ENCODE measurements around the gene CACTIN. TPM values are rescaled to one million over a fixed set of nuclear protein-coding genes. Genes with fewer than 3 reads are reported as not detected.

Gene CACTIN
- total and polyA plus RNA-seq, 2 of the 4 experiments (the other 2 are of a cell fraction), result 10.8 to 19.5 TPM

DNA sequence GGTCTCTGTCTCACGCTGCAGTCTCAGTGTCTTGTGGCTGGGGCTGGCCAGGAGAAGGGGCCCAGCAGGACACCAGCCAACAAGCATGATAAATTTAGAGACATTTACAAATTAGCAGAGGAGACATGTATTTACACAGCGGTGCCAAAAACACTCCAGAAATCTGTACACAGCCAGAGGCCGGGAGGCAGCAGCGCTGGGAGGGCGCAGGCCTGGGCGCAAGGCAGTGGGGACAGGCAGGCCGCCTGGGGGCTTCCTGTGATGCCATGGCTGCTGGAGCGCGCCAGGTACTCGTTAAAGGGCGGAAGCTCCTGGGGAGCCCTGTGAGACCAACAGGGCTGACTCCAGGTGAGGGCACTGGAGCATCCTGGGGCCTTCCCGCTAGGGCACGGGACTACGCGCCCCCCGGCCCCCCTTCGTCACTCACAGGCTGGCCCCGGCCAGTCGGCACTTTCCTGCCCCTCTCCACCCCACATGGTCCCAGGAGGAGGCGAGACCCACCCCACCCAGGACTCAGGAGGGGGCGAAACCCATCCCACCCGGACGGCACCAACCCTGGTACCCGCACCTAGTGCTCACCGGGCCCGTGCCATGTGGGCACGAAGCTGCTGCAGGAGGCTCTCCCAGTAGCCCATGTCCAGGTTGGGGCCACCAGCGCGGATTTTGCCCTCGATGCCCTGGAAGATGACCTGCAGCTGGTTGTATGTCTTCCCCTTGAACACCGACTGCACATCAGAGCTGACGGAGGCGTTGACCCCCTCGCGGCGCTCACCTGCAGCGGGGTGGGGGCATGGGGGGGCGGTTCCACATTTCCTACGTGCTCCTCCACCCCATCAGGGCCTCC, 12.6 kb downstream of the CACTIN start:
- DNase-seq (no peak), ATAC-seq (ENCODE audit: low read depth) (no peak)
- no peak overlapping the region for H2AK9ac ChIP-seq (replicated peaks; ENCODE audit: low read depth, low read length, poor library complexity)
- no peak overlapping the region for H3K56ac ChIP-seq (ENCODE audit: extremely low read depth, insufficient read depth, low read length)
- H2AK5ac ChIP-seq (ENCODE audit: low read depth, low read length), result no peak overlapping the region
- no peaks in the 10 kb centered on the region for H3K9me1 ChIP-seq (ENCODE audit: insufficient read depth, low read length)
- intact Hi-C loops (cut with micrococcal nuclease), result loop anchor here (10.0 kb wide), 1 partner anchor 289 kb away; no protein-coding TSS in a partner anchor
- no peak overlapping the region for H3K14ac ChIP-seq (replicated peaks; ENCODE audit: low read depth, low read length)
- no peak overlapping the region for H3K18ac ChIP-seq (ENCODE audit: low read depth, low read length)
- no peak overlapping the region for H3K4ac ChIP-seq (ENCODE audit: low read depth, low read length)
- ChIA-PET POLR2A (ENCODE audit: unreplicated experiment) (no interaction called here), CTCF (no interaction called here)
- no peak overlapping the region for H2BK5ac ChIP-seq (ENCODE audit: low read depth, low read length, poor library complexity, severe bottlenecking)
- no peak overlapping the region for H2AFZ ChIP-seq (replicated peaks; ENCODE audit: low read length, poor library complexity)
- peaks cover 32% of the 10 kb centered on the region for H3K36me3 ChIP-seq (ENCODE audit: control insufficient read depth, insufficient read depth, low read length)
- no peak overlapping the region for H3K23ac ChIP-seq (ENCODE audit: low read depth, low read length)
- H4K5ac ChIP-seq (ENCODE audit: low read depth, low read length), result no peak overlapping the region
- no peaks in the 10 kb centered on the region for H3K27me3 ChIP-seq (ENCODE audit: control insufficient read depth, insufficient read depth, low read length)
- no peak overlapping the region for H4K8ac ChIP-seq (ENCODE audit: low read depth in 2 of 2, low read length in 2 of 2)
- BruUV-seq (replicated peaks), result no TSS peak
- 68% methylated on average over 14 of the region's 39 CpGs; no CpG with 5 or more reads in 1 of the 2 experiments for WGBS, 2 experiments (ENCODE audit: extremely low coverage in 2 of 2, insufficient read length in 1 of 2)
- no peak overlapping the region for H2BK20ac ChIP-seq (ENCODE audit: low read depth, low read length)
- H2BK120ac ChIP-seq (ENCODE audit: low read depth, low read length), result no peak overlapping the region
- in situ Hi-C loops (cut with MboI; ENCODE audit: low sequenced_read_pairs), result loop anchor here (25.0 kb wide), 1 partner anchor 302 kb away; no protein-coding TSS in a partner anchor
- no peak overlapping the region for H3K27ac ChIP-seq (ENCODE audit: insufficient read depth, low read length)
- H3K9me3 ChIP-seq (ENCODE audit: control insufficient read depth, insufficient read depth, low read length), result no peaks in the 10 kb centered on the region
- dilution Hi-C loops (cut with HindIII; ENCODE audit: low sequenced_read_pairs, unreplicated experiment), result no loop called here
- no peak overlapping the region for H3K4me2 ChIP-seq (ENCODE audit: low read depth, low read length)
- TF ChIP-seq RCOR1 (IDR thresholded peaks at IDR 0.05; ENCODE audit: insufficient replicate concordance, low read length) (no peak), CTCF (conservative IDR thresholded peaks at IDR 0.05; ENCODE audit: low read depth, low read length) (no peak), SMC3 (IDR thresholded peaks at IDR 0.05; ENCODE audit: low read depth, low read length) (no peak), BHLHE40 (IDR thresholded peaks at IDR 0.05; ENCODE audit: low read depth, low read length) (no peak)
- H3K79me1 ChIP-seq (ENCODE audit: low read depth in 1 of 2, low read length in 2 of 2), result peaks cover 0 to 8% of the 10 kb centered on the region in 2 experiments; a peak in 1 of 4 replicates
- no peak overlapping the region for H2BK15ac ChIP-seq (ENCODE audit: low read depth, low read length)
- H3K9ac ChIP-seq (ENCODE audit: low read depth, low read length), result no peak overlapping the region
- peaks cover 3% of the 10 kb centered on the region; the same call in 1 of the 2 replicates for H4K20me1 ChIP-seq (ENCODE audit: insufficient read depth, low read length)
- H4K91ac ChIP-seq (ENCODE audit: insufficient read depth, low read depth, low read length), result no peak overlapping the region
- H3K4me3 ChIP-seq (ENCODE audit: insufficient read depth, low read depth, low read length), result no peak overlapping the region
- peaks cover 3% of the 10 kb centered on the region; the same call in 1 of the 2 replicates for H3K4me1 ChIP-seq (ENCODE audit: control insufficient read depth, insufficient read depth, low read length)

All from IMR-90 (cell line).